ENCODE results near the gene VAV3.

Gene VAV3

DNA sequence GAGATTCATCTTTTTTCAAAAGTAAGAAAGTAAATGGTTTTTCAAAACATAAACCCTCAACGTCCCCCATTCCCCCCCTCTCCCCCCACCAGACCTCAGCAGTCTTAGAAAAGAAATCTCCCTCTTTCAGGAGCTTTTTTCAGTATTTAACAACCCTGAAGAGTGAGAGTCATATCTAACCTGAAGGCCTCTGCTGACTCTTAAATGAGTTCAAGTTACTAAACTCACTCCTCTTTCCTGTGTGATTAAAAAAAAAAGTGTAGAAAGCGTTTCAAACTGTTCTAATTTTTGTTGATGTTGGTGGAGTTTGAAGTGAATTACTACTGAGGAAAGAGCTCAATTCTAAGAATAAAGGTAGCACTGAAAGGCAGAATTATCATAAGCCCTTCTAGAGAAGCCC lies 93.7 kb downstream of the VAV3 start:
- Histone ChIP-seq H3K4me1 (ENCODE audit: control insufficient read depth, insufficient read depth, low read depth, low read length) (no peaks in the 10 kb centered on the region), H3K27ac (ENCODE audit: low read length, poor library complexity, severe bottlenecking) (no peak overlapping the region), H3K36me3 (ENCODE audit: control insufficient read depth in 1 of 2, insufficient read depth in 2 of 2, low read depth in 1 of 2, low read length in 2 of 2) (no peaks in the 10 kb centered on the region), H2BK5ac (ENCODE audit: low read depth, low read length, poor library complexity, severe bottlenecking) (no peak overlapping the region), H4K8ac (ENCODE audit: low read length) (no peak overlapping the region), H4K91ac (ENCODE audit: low read length) (no peak overlapping the region), H3K4ac (ENCODE audit: low read depth in 1 of 2, low read length in 2 of 2) (no peak overlapping the region), H2BK15ac (ENCODE audit: low read depth, poor library complexity, severe bottlenecking) (no peak overlapping the region), H3K27me3 (ENCODE audit: control insufficient read depth in 1 of 2, insufficient read depth in 1 of 2, low read length in 2 of 2) (no peaks in the 10 kb centered on the region), H3K23ac (ENCODE audit: low read length in 2 of 2) (no peak overlapping the region), H3K4me2 (ENCODE audit: low read length, poor library complexity, severe bottlenecking) (no peak overlapping the region), H3K14ac (ENCODE audit: low read length in 2 of 2) (no peak overlapping the region), H3K9ac (ENCODE audit: low read length) (peak overlapping the region; percentile 65), H3K18ac (ENCODE audit: low read depth in 1 of 2, low read length in 2 of 2) (no peak overlapping the region), H3K79me1 (replicated peaks; ENCODE audit: low read length, poor library complexity, severe bottlenecking) (no peaks in the 10 kb centered on the region), H2AK5ac (ENCODE audit: low read length, severe bottlenecking) (no peak overlapping the region), H2BK12ac (ENCODE audit: low read length in 2 of 2) (no peak overlapping the region), H3K9me3 (ENCODE audit: control insufficient read depth, low read length) (no peaks in the 10 kb centered on the region), H2AFZ (ENCODE audit: low read depth, low read length) (no peak overlapping the region), H3K4me3 (ENCODE audit: insufficient read depth in 1 of 2, low read depth in 1 of 2, low read length in 2 of 2) (no peak overlapping the region), H2BK120ac (ENCODE audit: low read depth, low read length) (no peak overlapping the region)
- DNase-seq: no peak
- 76% methylated on average over 1 of the region's 2 CpGs for WGBS

DNA sequence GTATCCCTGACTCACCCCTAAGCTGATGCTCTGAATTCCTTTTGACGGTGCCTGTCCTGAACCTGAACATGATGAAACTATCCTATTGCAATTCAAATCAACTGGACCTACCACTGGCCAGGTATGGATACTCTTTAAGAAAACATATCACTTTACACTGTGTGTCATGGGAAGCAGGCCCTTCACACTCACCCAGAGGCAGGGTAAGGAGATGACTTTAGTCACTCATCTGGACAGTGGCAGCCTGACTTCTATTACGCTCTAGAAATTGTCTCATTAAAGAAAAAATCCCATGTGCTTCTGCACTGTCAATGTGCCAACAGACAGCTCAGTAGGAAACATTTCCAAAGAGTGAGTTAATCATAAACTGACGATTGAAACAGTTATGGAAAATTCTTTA lies 94.3 kb downstream of the VAV3 start:
- H2BK120ac ChIP-seq (ENCODE audit: low read depth, low read length): no peak overlapping the region
- no peak overlapping the region for H2BK12ac ChIP-seq (ENCODE audit: low read length in 2 of 2)
- no peak overlapping the region for H4K8ac ChIP-seq (ENCODE audit: low read length)
- H4K91ac ChIP-seq (ENCODE audit: low read length): no peak overlapping the region
- H3K4me3 ChIP-seq (ENCODE audit: insufficient read depth in 1 of 2, low read depth in 1 of 2, low read length in 2 of 2): no peak overlapping the region
- no peak overlapping the region for H3K4me2 ChIP-seq (ENCODE audit: low read length, poor library complexity, severe bottlenecking)
- H3K14ac ChIP-seq (ENCODE audit: low read length in 2 of 2): no peak overlapping the region
- H3K4ac ChIP-seq (ENCODE audit: low read depth in 1 of 2, low read length in 2 of 2): no peak overlapping the region
- H3K9ac ChIP-seq (ENCODE audit: low read length): peak overlapping the region; percentile 65
- H3K27me3 ChIP-seq (ENCODE audit: control insufficient read depth in 1 of 2, insufficient read depth in 1 of 2, low read length in 2 of 2): no peaks in the 10 kb centered on the region
- no peaks in the 10 kb centered on the region for H3K4me1 ChIP-seq (ENCODE audit: control insufficient read depth, insufficient read depth, low read depth, low read length)
- H3K79me1 ChIP-seq (replicated peaks; ENCODE audit: low read length, poor library complexity, severe bottlenecking): no peaks in the 10 kb centered on the region
- no peak overlapping the region for H3K18ac ChIP-seq (ENCODE audit: low read depth in 1 of 2, low read length in 2 of 2)
- no peak for DNase-seq
- H2AK5ac ChIP-seq (ENCODE audit: low read length, severe bottlenecking): no peak overlapping the region
- H3K27ac ChIP-seq (ENCODE audit: low read length, poor library complexity, severe bottlenecking): no peak overlapping the region
- H3K9me3 ChIP-seq (ENCODE audit: control insufficient read depth, low read length): no peaks in the 10 kb centered on the region
- H2BK5ac ChIP-seq (ENCODE audit: low read depth, low read length, poor library complexity, severe bottlenecking): no peak overlapping the region
- H3K23ac ChIP-seq (ENCODE audit: low read length in 2 of 2): no peak overlapping the region
- WGBS: 100% methylated on average over 2 of the region's 3 CpGs
- no peak overlapping the region for H2AFZ ChIP-seq (ENCODE audit: low read depth, low read length)
- no peaks in the 10 kb centered on the region for H3K36me3 ChIP-seq (ENCODE audit: control insufficient read depth in 1 of 2, insufficient read depth in 2 of 2, low read depth in 1 of 2, low read length in 2 of 2)
- H2BK15ac ChIP-seq (ENCODE audit: low read depth, poor library complexity, severe bottlenecking): no peak overlapping the region

DNA sequence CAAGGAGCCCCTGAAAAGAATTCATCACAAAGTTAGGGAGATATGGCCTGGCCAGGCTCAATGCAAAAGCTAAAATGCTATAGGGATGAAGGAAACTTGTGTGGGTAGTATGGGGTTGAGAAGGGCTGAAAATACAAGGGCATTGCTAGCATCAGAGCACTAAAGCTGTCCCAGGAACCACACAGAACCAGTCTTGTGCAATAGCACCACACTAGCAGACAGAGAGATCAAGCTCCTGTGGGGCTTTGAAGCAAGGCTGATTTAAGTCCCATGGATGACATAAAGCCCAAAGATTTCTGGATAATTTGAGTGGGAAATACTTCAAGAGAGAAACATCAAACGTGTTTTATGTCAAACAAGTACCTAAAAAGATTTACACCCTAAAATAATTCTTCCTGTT lies 97.1 kb downstream of the VAV3 start:
- H3K27ac ChIP-seq (ENCODE audit: low read length, poor library complexity, severe bottlenecking): no peak overlapping the region
- H4K8ac ChIP-seq (ENCODE audit: low read length): no peak overlapping the region
- no peak overlapping the region for H3K18ac ChIP-seq (ENCODE audit: low read depth in 1 of 2, low read length in 2 of 2)
- H3K79me1 ChIP-seq (replicated peaks; ENCODE audit: low read length, poor library complexity, severe bottlenecking): no peaks in the 10 kb centered on the region
- H3K36me3 ChIP-seq (ENCODE audit: control insufficient read depth in 1 of 2, insufficient read depth in 2 of 2, low read depth in 1 of 2, low read length in 2 of 2): no peaks in the 10 kb centered on the region
- no peak overlapping the region for H3K9ac ChIP-seq (ENCODE audit: low read length)
- no peak overlapping the region for H2BK12ac ChIP-seq (ENCODE audit: low read length in 2 of 2)
- no peaks in the 10 kb centered on the region for H3K4me1 ChIP-seq (ENCODE audit: control insufficient read depth, insufficient read depth, low read depth, low read length)
- no peak overlapping the region for H2BK5ac ChIP-seq (ENCODE audit: low read depth, low read length, poor library complexity, severe bottlenecking)
- no peak overlapping the region for H3K4me2 ChIP-seq (ENCODE audit: low read length, poor library complexity, severe bottlenecking)
- no peak overlapping the region for H2BK15ac ChIP-seq (ENCODE audit: low read depth, poor library complexity, severe bottlenecking)
- no peak overlapping the region for H3K4me3 ChIP-seq (ENCODE audit: insufficient read depth in 1 of 2, low read depth in 1 of 2, low read length in 2 of 2)
- H3K4ac ChIP-seq (ENCODE audit: low read depth in 1 of 2, low read length in 2 of 2): no peak overlapping the region
- H2AFZ ChIP-seq (ENCODE audit: low read depth, low read length): no peak overlapping the region
- no peaks in the 10 kb centered on the region for H3K9me3 ChIP-seq (ENCODE audit: control insufficient read depth, low read length)
- H2AK5ac ChIP-seq (ENCODE audit: low read length, severe bottlenecking): no peak overlapping the region
- no peak overlapping the region for H3K14ac ChIP-seq (ENCODE audit: low read length in 2 of 2)
- H2BK120ac ChIP-seq (ENCODE audit: low read depth, low read length): no peak overlapping the region
- no CpG with 5 or more reads among the region's 1 CpG for WGBS
- no peaks in the 10 kb centered on the region for H3K27me3 ChIP-seq (ENCODE audit: control insufficient read depth in 1 of 2, insufficient read depth in 1 of 2, low read length in 2 of 2)
- no peak for DNase-seq
- no peak overlapping the region for H4K91ac ChIP-seq (ENCODE audit: low read length)
- no peak overlapping the region for H3K23ac ChIP-seq (ENCODE audit: low read length in 2 of 2)

DNA sequence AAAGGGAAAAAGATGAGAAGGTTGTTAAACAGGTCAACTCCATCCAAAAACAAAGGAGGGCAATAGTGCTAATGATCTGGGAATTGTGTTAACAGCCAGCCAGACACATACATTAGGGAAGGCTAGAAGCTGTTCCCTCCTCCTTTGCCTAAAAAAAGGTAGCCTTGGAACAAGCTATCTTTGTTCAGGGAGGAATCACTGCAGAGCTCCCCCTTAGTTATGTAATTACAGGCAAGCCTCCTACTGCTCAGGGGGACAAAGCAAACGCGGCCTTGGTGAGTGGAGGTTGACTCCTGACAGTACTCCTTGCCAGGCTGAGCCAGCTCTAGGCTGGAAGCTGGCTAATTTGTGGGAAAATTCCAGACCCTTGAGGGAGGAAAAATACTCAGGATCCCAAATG lies 97.6 kb downstream of the VAV3 start:
- no peak overlapping the region for H2BK120ac ChIP-seq (ENCODE audit: low read depth, low read length)
- H3K79me1 ChIP-seq (replicated peaks; ENCODE audit: low read length, poor library complexity, severe bottlenecking): no peaks in the 10 kb centered on the region
- no peak overlapping the region for H2BK5ac ChIP-seq (ENCODE audit: low read depth, low read length, poor library complexity, severe bottlenecking)
- H3K4me3 ChIP-seq (ENCODE audit: insufficient read depth in 1 of 2, low read depth in 1 of 2, low read length in 2 of 2): no peak overlapping the region
- H4K91ac ChIP-seq (ENCODE audit: low read length): no peak overlapping the region
- H4K8ac ChIP-seq (ENCODE audit: low read length): no peak overlapping the region
- H3K9me3 ChIP-seq (ENCODE audit: control insufficient read depth, low read length): no peaks in the 10 kb centered on the region
- H3K4me1 ChIP-seq (ENCODE audit: control insufficient read depth, insufficient read depth, low read depth, low read length): no peaks in the 10 kb centered on the region
- 30% methylated on average over 2 of the region's 2 CpGs for WGBS
- H2BK12ac ChIP-seq (ENCODE audit: low read length in 2 of 2): no peak overlapping the region
- H3K14ac ChIP-seq (ENCODE audit: low read length in 2 of 2): no peak overlapping the region
- H3K4ac ChIP-seq (ENCODE audit: low read depth in 1 of 2, low read length in 2 of 2): no peak overlapping the region
- H3K36me3 ChIP-seq (ENCODE audit: control insufficient read depth in 1 of 2, insufficient read depth in 2 of 2, low read depth in 1 of 2, low read length in 2 of 2): no peaks in the 10 kb centered on the region
- H3K27me3 ChIP-seq (ENCODE audit: control insufficient read depth in 1 of 2, insufficient read depth in 1 of 2, low read length in 2 of 2): no peaks in the 10 kb centered on the region
- no peak overlapping the region for H2AK5ac ChIP-seq (ENCODE audit: low read length, severe bottlenecking)
- no peak overlapping the region for H3K27ac ChIP-seq (ENCODE audit: low read length, poor library complexity, severe bottlenecking)
- no peak overlapping the region for H2BK15ac ChIP-seq (ENCODE audit: low read depth, poor library complexity, severe bottlenecking)
- DNase-seq: no peak
- H3K23ac ChIP-seq (ENCODE audit: low read length in 2 of 2): peak overlapping the region in 1 of 2 experiments; percentile 32
- no peak overlapping the region for H3K18ac ChIP-seq (ENCODE audit: low read depth in 1 of 2, low read length in 2 of 2)
- no peak overlapping the region for H3K9ac ChIP-seq (ENCODE audit: low read length)
- no peak overlapping the region for H2AFZ ChIP-seq (ENCODE audit: low read depth, low read length)
- no peak overlapping the region for H3K4me2 ChIP-seq (ENCODE audit: low read length, poor library complexity, severe bottlenecking)

Data from mesenchymal stem cell (in vitro differentiated cells and primary cell).